Vagina (tissue), 2 donors: Measurements from ENCODE around the gene SLC6A6. TPM values are rescaled to one million over a fixed set of nuclear protein-coding genes. Genes with fewer than 3 reads are reported as not detected.

ENCODE experiments used
- DNase-seq, 2 donors: peaks; one replicate each; pipeline ENCODE4 v3.0.0-alpha.2; 2017; ENCODE audit errors: extremely low spot score in 2 of 2
- H3K27ac ChIP-seq: fragments of 200-600 bp; sonication (generic); one replicate; pipeline ENCODE4 v1.5.1; 2019
- H3K27me3 ChIP-seq: fragments of 200-600 bp; sonication (generic); one replicate; pipeline ENCODE4 v1.5.1; 2019
- H3K36me3 ChIP-seq, 2 donors: fragments of 200-600 bp; sonication (generic); one replicate each; pipeline ENCODE4 v1.5.1; 2017 to 2019
- H3K4me1 ChIP-seq: fragments of 200-600 bp; sonication (generic); one replicate; pipeline ENCODE4 v1.5.1; 2019
- H3K4me3 ChIP-seq, 2 donors: fragments of 200-600 bp; sonication (generic); 1 replicate in 1 of 2; 2 replicates in 1 of 2; pipeline ENCODE4 v1.5.1; 2016 to 2019
- H3K9me3 ChIP-seq: fragments of 200-600 bp; sonication (generic); one replicate; pipeline ENCODE4 v1.5.1; 2019
- CTCF ChIP-seq, 3 experiments: fragments of 450-650 bp in 2 of 3; fragments of 200-600 bp in 1 of 3; sonication (generic) in 1 of 3; IDR thresholded peaks; one replicate each; pipeline ENCODE4 v1.5.1; 2017 to 2019; ENCODE audit warnings: antibody characterized with exemption in 3 of 3, mild to moderate bottlenecking in 2 of 3, moderate library complexity in 2 of 3
- POLR2A ChIP-seq, 2 donors: fragments of 450-650 bp; IDR thresholded peaks; one replicate each; pipeline ENCODE4 v1.6.1; 2017; ENCODE audit warnings: antibody characterized with exemption in 2 of 2, mild to moderate bottlenecking in 2 of 2, moderate library complexity in 2 of 2
- POLR2AphosphoS5 ChIP-seq, 2 donors: sonication (generic); formaldehyde crosslinking; IDR thresholded peaks; one replicate each; pipeline ENCODE4 v1.9.0; 2017; ENCODE audit warnings: antibody characterized with exemption in 2 of 2, mild to moderate bottlenecking in 2 of 2, low read depth in 1 of 2; ENCODE audit not compliant: insufficient read depth in 1 of 2
- intact Hi-C: fragments of 100-400 bp; cut with DNase I; formaldehyde crosslinking; loops from one replicate; pipeline ENCODE4 v1.15.1; 2023
- small RNA-seq: library from RNA; depleted of rRNA; stranded (forward); fragments of <200 nt; gene quantifications from one replicate; pipeline ENCODE3, GENCODE V24; 2016
- total RNA-seq: library from RNA; depleted of rRNA; stranded (reverse); fragments of >200 nt; gene quantifications from one replicate; pipeline ENCODE4 v1.2.3, GENCODE V29; 2016

Gene SLC6A6
- total RNA-seq, 1 donor from 2014 or later: 30.7 TPM

DNA sequence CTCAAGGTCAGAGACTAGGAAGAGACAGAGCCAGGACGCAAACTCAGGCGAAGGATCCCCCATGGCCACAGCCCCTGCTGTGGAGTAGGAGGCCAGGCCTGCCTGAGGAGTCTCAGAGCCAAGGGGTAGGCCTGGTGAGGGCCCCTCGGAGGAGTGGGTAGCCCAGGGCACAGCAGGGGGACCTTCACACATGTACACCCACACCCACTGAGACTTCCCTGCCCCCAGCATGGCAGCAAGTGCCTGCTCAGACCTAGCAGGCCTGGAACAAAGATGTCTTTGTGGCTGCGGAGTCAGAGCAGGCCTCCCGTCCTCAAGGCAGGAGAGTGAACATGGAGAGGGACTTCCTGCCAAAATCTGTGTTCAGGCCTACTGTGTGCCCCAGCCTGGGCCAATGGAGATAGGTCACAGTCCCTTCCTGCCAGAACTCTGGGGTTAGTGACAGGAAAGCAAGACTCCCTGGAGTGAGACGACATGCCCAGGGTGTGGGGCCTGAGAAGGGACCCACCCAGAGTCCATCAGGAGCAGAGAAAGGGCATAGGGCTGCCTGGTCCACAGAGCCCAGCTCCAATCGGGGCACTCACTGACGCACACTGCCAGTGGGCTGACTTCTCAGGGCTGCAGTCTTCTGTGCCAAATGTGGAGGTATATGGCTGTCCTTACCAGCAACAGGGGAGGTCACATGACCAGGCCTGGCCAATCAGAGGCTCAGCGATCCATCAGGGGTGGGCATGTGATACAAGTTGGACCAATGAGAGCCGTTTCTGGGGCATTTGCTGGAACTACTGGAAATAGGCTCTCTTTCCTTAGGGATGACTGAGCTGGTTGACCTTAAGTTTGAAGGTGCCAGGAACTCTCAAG is 135.4 kb downstream of the SLC6A6 start:
- Histone ChIP-seq H3K4me3 (no peak overlapping the region), H3K36me3 (no peaks in the 10 kb centered on the region), H3K4me1 (peaks cover 25% of the 10 kb centered on the region), H3K27me3 (no peaks in the 10 kb centered on the region), H3K9me3 (no peaks in the 10 kb centered on the region), H3K27ac (no peak overlapping the region)
- TF ChIP-seq POLR2AphosphoS5 (IDR thresholded peaks at IDR 0.05; ENCODE audit: insufficient read depth in 1 of 2, low read depth in 1 of 2) (no peak), POLR2A (IDR thresholded peaks at IDR 0.05) (no peak), CTCF (IDR thresholded peaks at IDR 0.05) (no peak)
- intact Hi-C loops: no loop called here
- no peak for DNase-seq

- Histone ChIP-seq H3K27me3 (no peaks in the 10 kb centered on the region), H3K4me3 (no peak overlapping the region), H3K4me1 (peaks cover 18% of the 10 kb centered on the region), H3K36me3 (no peaks in the 10 kb centered on the region), H3K27ac (no peak overlapping the region), H3K9me3 (no peaks in the 10 kb centered on the region)
- TF ChIP-seq CTCF (IDR thresholded peaks at IDR 0.05) (no peak), POLR2A (IDR thresholded peaks at IDR 0.05) (no peak), POLR2AphosphoS5 (IDR thresholded peaks at IDR 0.05; ENCODE audit: insufficient read depth in 1 of 2, low read depth in 1 of 2) (no peak)
- intact Hi-C loops: no loop called here
- no peak for DNase-seq
Measured at GRCh38 chr3:14538451-14539088, 136.2 kb downstream of the SLC6A6 start.

Small RNAs within 50 kb of the gene (small RNA-seq; reads per million reads assigned to genes)
- gene RNA5SP124 (2.1 reads per million, percentile 61 among the genes with 10 or more reads in this experiment), gene RNU6-905P (not detected)

Other genes starting within 250 kb of the SLC6A6 start
- gene XPC, start 224.0 kb upstream of the SLC6A6 start, total RNA-seq: 33.6 TPM
- gene LSM3, start 223.8 kb upstream of the SLC6A6 start, total RNA-seq: 6.4 TPM
- gene GRIP2, start 137.7 kb downstream of the SLC6A6 start, total RNA-seq: 0.98 TPM
- gene CCDC174, start 249.2 kb downstream of the SLC6A6 start, total RNA-seq: 31.2 TPM